A549 (cell line): ENCODE data around the gene DNM3. TPM values are rescaled to one million over a fixed set of nuclear protein-coding genes. Genes with fewer than 3 reads are reported as not detected.

Source experiments
- ATAC-seq, 2 experiments: fragments of 200-7000 bp in 1 of 2; fragments of >200 bp in 1 of 2; cut with Nextera tagmentation in 1 of 2; cut with Tn5 transposase in 1 of 2; 3 replicates each; pipeline versions ENCODE4 v1.8.0 to v1.9.1; 2018 to 2020; ENCODE audit warnings: mild to moderate bottlenecking in 1 of 2, moderate library complexity in 1 of 2
- CTCF ChIA-PET: fragments of 300-600 bp; sonication (Branson Sonifier 250); formaldehyde crosslinking; extraction: SDS; loops from one replicate; lab custom pipeline; 2021; ENCODE audit warnings: antibody characterized with exemption, inconsistent platforms; lab: Yijun Ruan, JAX
- POLR2A ChIA-PET: fragments of 350-600 bp; formaldehyde crosslinking; extraction: SDS; loops from one replicate; lab custom pipeline; 2021; ENCODE audit warnings: antibody characterized with exemption, inconsistent platforms; lab: Yijun Ruan, JAX
- DNase-seq, 2 experiments: peaks; one replicate each; pipeline versions ENCODE4 v3.0.0 to v3.0.0-alpha.2; 2011 to 2016; ENCODE audit warnings: low read depth in 1 of 2, low spot score in 1 of 2
- FAIRE-seq: peaks from 2 replicates; lab custom pipeline; 2011; peaks lifted over from hg19 to GRCh38; lab: Jason Lieb, UNC
- H3K27ac ChIP-seq, 2 experiments: fragments of >200 bp; sonication (Bioruptor Twin); formaldehyde crosslinking; 3 replicates each; pipeline ENCODE4 v1.5.1; 2016 to 2017
- H3K4me1 ChIP-seq: fragments of >200 bp; sonication (Bioruptor Twin); formaldehyde crosslinking; 3 replicates; pipeline ENCODE4 v1.6.1; 2016
- H3K4me2 ChIP-seq: fragments of >200 bp; sonication (Bioruptor Twin); formaldehyde crosslinking; 3 replicates; pipeline ENCODE4 v1.6.1; 2016
- H3K4me3 ChIP-seq: fragments of >200 bp; sonication (Bioruptor Twin); formaldehyde crosslinking; 3 replicates; pipeline ENCODE4 v1.5.1; 2016
- H3K9me3 ChIP-seq: fragments of >200 bp; sonication (Bioruptor Twin); formaldehyde crosslinking; 3 replicates; pipeline ENCODE4 v1.6.1; 2016
- CBX8 ChIP-seq: fragments of 200-600 bp; sonication (generic); IDR thresholded peaks from 2 replicates; pipeline ENCODE4 v1.6.1; 2016
- CTCF ChIP-seq: fragments of >200 bp; sonication (Bioruptor Twin); formaldehyde crosslinking; IDR thresholded peaks from 3 replicates; pipeline ENCODE4 v1.5.1; 2016
- FOSB ChIP-seq: fragments of 250-450 bp; sonication (Bioruptor Pico); IDR thresholded peaks from 2 replicates; pipeline ENCODE4 v1.5.0; 2020; ENCODE audit warnings: mild to moderate bottlenecking, moderate library complexity
- HEYL ChIP-seq: fragments of 250-450 bp; sonication (Bioruptor Pico); IDR thresholded peaks from 2 replicates; pipeline ENCODE4 v1.8.0; 2021; ENCODE audit warnings: mild to moderate bottlenecking, moderate library complexity
- JUNB ChIP-seq: fragments of >200 bp; sonication (Bioruptor Twin); formaldehyde crosslinking; IDR thresholded peaks from 2 replicates; pipeline ENCODE4 v1.6.1; 2016
- MAZ ChIP-seq: fragments of 150-350 bp; IDR thresholded peaks from 2 replicates; pipeline ENCODE4 v1.6.1; 2014; ENCODE audit warnings: antibody characterized with exemption, low read depth, low read length, borderline replicate concordance
- NFE2L2 ChIP-seq: fragments of 150-350 bp; conservative IDR thresholded peaks from 2 replicates; pipeline ENCODE4 v1.6.1; 2014; ENCODE audit warnings: low read length
- PBX3 ChIP-seq: IDR thresholded peaks from 2 replicates; pipeline ENCODE4 v1.6.1; 2012
- PHF8 ChIP-seq: fragments of 200-600 bp; sonication (generic); IDR thresholded peaks from 2 replicates; pipeline ENCODE4 v1.6.1; 2016; ENCODE audit warnings: low read depth, mild to moderate bottlenecking, antibody characterized with exemption, moderate library complexity, borderline replicate concordance
- RAD21 ChIP-seq, 2 experiments: fragments of >200 bp in 1 of 2; sonication (Bioruptor Twin) in 1 of 2; formaldehyde crosslinking in 1 of 2; IDR thresholded peaks in 1 of 2; conservative IDR thresholded peaks in 1 of 2; 2 replicates in 1 of 2; 3 replicates in 1 of 2; pipeline ENCODE4 v1.6.1; 2012 to 2018; ENCODE audit warnings: inconsistent platforms in 1 of 2
- RFX5 ChIP-seq: fragments of 450-650 bp; IDR thresholded peaks from 2 replicates; pipeline ENCODE4 v1.7.1; 2014; ENCODE audit warnings: antibody characterized with exemption, mild to moderate bottlenecking, moderate library complexity
- SMC3 ChIP-seq: fragments of >200 bp; sonication (Bioruptor Twin); formaldehyde crosslinking; IDR thresholded peaks from 3 replicates; pipeline ENCODE4 v1.6.1; 2018; ENCODE audit warnings: inconsistent platforms
- SREBF2 ChIP-seq: fragments of 450-650 bp; IDR thresholded peaks from 2 replicates; pipeline ENCODE4 v1.6.1; 2014; ENCODE audit warnings: mild to moderate bottlenecking, moderate library complexity
- WGBS: methylation state at CpG from one replicate; pipeline ENCODE4 v1.1.6; 2017; ENCODE audit errors: missing lambda C conversion rate; 5-methylcytosine and 5-hydroxymethylcytosine counted together
- polyA plus RNA-seq, 4 experiments: library from polyadenylated mRNA; depleted of rRNA in 3 of 4; stranded (reverse); fragments of >200 nt; fragmentation: RNase III in 1 of 4; extraction: RNeasy Plus Mini Kit Qiagen cat#74134 plus additional on column Dnase treatment in 1 of 4; gene quantifications; 2 replicates in 3 of 4; 3 replicates in 1 of 4; pipeline ENCODE4 v1.2.3, GENCODE V29; 2011 to 2017
- TF ChIP-seq, protein P1 (sequence below): fragments of >200 bp; sonication (Bioruptor Twin); formaldehyde crosslinking; IDR thresholded peaks from 3 replicates; pipeline ENCODE4 v1.6.1; 2016

Gene DNM3
- polyA plus RNA-seq, 2 of the 4 experiments (the other 2 are of a cell fraction): 0.57 to 1.5 TPM

DNA sequence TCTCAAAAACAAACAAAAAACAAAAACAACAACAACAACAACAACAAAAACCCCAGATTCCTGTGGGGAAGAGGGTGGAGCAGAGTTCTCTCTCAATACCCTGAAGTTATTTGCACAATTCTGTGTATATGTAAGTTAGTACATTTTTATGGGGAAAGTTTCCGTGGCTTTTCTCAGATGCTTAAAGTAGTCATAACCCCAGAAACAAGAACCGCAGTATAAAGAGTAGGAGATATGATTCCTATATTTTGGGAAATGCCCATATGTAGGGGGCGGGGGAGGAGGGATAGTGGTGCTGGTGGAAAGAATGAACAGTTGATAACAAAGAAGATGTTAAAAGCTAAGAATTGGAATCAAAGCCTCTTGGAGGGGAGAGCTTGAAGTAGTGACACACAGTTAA is 131.5 kb downstream of the DNM3 start (continued):
- TF ChIP-seq, protein P1, sequence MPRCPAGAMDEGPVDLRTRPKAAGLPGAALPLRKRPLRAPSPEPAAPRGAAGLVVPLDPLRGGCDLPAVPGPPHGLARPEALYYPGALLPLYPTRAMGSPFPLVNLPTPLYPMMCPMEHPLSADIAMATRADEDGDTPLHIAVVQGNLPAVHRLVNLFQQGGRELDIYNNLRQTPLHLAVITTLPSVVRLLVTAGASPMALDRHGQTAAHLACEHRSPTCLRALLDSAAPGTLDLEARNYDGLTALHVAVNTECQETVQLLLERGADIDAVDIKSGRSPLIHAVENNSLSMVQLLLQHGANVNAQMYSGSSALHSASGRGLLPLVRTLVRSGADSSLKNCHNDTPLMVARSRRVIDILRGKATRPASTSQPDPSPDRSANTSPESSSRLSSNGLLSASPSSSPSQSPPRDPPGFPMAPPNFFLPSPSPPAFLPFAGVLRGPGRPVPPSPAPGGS: no peak

GRCh38 chr1:171973421-171973820 is 132.1 kb downstream of the DNM3 start:
- CTCF ChIA-PET: interaction anchor here (1.1 to 1.7 kb wide), 2 partner anchors 12 to 456 kb away, joined by 3 to 4 read pairs; no protein-coding TSS in a partner anchor

GRCh38 chr1:171981303-171981702 is 140.0 kb downstream of the DNM3 start:
- Histone ChIP-seq H3K4me1 (peaks cover 11% of the 10 kb centered on the region; the same call in 2 of the 3 replicates), H3K9me3 (no peaks in the 10 kb centered on the region), H3K27ac (no peak overlapping the region), H3K4me3 (no peak overlapping the region), H3K4me2 (no peak overlapping the region)
- ChIA-PET POLR2A (no interaction called here), CTCF (interaction anchor here (0.7 to 14.9 kb wide), 4 partner anchors 12 to 337 kb away, joined by 3 to 393 read pairs (median 4); no protein-coding TSS in a partner anchor)
- DNase-seq: no peak
- no peak for ATAC-seq
- FAIRE-seq: no peak
- TF ChIP-seq FOSB (no peak), HEYL (CRISPR knock-in tag) (no peak), MAZ (no peak), RFX5 (no peak), JUNB (no peak)
- TF ChIP-seq, all 56 proteins: peak for 0

More at GRCh38 chr1:171973421-171973820, 132.1 kb downstream of the DNM3 start:
- Histone ChIP-seq H3K4me3 (no peak overlapping the region), H3K4me2 (no peak overlapping the region), H3K27ac (no peak overlapping the region), H3K4me1 (no peaks in the 10 kb centered on the region), H3K9me3 (no peaks in the 10 kb centered on the region)
- TF ChIP-seq NFE2L2: no peak
- TF ChIP-seq SREBF2: no peak
- TF ChIP-seq CBX8: no peak
- POLR2A ChIA-PET: no interaction called here
- no peak for DNase-seq
- no peak for ATAC-seq
- no peak for FAIRE-seq

DNA sequence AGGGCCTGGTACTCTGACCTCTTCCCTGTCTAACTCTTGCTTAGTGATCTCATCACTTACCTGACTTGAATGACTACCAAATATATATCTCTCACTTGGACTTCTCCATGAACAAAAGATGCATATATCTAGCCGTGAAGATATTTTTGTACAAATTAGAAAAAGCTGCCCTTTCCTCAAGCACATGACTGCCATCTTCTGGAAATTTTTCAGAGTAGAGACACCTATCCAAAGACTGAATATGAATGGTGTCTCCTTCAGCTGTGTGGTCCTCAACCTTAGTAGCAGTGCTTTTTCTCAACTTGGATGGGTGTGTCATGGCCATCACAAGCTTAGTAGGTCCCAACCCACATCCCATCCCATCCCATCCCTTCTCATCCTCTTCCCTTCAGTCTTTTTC is 142.3 kb downstream of the DNM3 start:
- Histone ChIP-seq H3K4me1 (peaks cover 11% of the 10 kb centered on the region; the same call in 2 of the 3 replicates), H3K9me3 (no peaks in the 10 kb centered on the region), H3K4me3 (no peak overlapping the region), H3K4me2 (no peak overlapping the region), H3K27ac (no peak overlapping the region)
- ChIA-PET CTCF (interaction anchor here (0.6 to 14.9 kb wide), 17 partner anchors 8 to 448 kb away, joined by 3 to 393 read pairs (median 5); partner anchors contain the start of gene DNM3), POLR2A (interaction anchor here (1.2 kb wide), 1 partner anchor 182 kb away, joined by 3 read pairs; no protein-coding TSS in a partner anchor)
- ATAC-seq: peak; percentile 73 to 78; a peak in 5 of 6 replicates
- DNase-seq: peak in 1 of 2 experiments; percentile 43
- FAIRE-seq: no peak
- TF ChIP-seq PHF8 (no peak), SMC3 (peak; percentile 69), CTCF (peak; percentile 63), PBX3 (no peak), RAD21 (conservative IDR thresholded peaks at IDR 0.05 in 1 of 2, IDR thresholded peaks at IDR 0.05 in 1 of 2) (peak; percentile 73 to 77)
- TF ChIP-seq, all 56 proteins: peak for 3
- 47% methylated on average over 1 of the region's 1 CpG for WGBS
